Vagina (tissue), 2 donors: ENCODE data around the gene NECTIN2. TPM values are rescaled to one million over a fixed set of nuclear protein-coding genes. Genes with fewer than 3 reads are reported as not detected.

Experiments used
- DNase-seq, 2 donors: peaks; one replicate each; pipeline ENCODE4 v3.0.0-alpha.2; 2017; ENCODE audit errors: extremely low spot score in 2 of 2
- H3K27ac ChIP-seq: fragments of 200-600 bp; sonication (generic); one replicate; pipeline ENCODE4 v1.5.1; 2019
- H3K27me3 ChIP-seq: fragments of 200-600 bp; sonication (generic); one replicate; pipeline ENCODE4 v1.5.1; 2019
- H3K36me3 ChIP-seq, 2 donors: fragments of 200-600 bp; sonication (generic); one replicate each; pipeline ENCODE4 v1.5.1; 2017 to 2019
- H3K4me1 ChIP-seq: fragments of 200-600 bp; sonication (generic); one replicate; pipeline ENCODE4 v1.5.1; 2019
- H3K4me3 ChIP-seq, 2 donors: fragments of 200-600 bp; sonication (generic); 1 replicate in 1 of 2; 2 replicates in 1 of 2; pipeline ENCODE4 v1.5.1; 2016 to 2019
- H3K9me3 ChIP-seq: fragments of 200-600 bp; sonication (generic); one replicate; pipeline ENCODE4 v1.5.1; 2019
- POLR2A ChIP-seq, 2 donors: fragments of 450-650 bp; IDR thresholded peaks; one replicate each; pipeline ENCODE4 v1.6.1; 2017; ENCODE audit warnings: antibody characterized with exemption in 2 of 2, mild to moderate bottlenecking in 2 of 2, moderate library complexity in 2 of 2
- POLR2AphosphoS5 ChIP-seq, 2 donors: sonication (generic); formaldehyde crosslinking; IDR thresholded peaks; one replicate each; pipeline ENCODE4 v1.9.0; 2017; ENCODE audit warnings: antibody characterized with exemption in 2 of 2, mild to moderate bottlenecking in 2 of 2, low read depth in 1 of 2; ENCODE audit not compliant: insufficient read depth in 1 of 2
- intact Hi-C: fragments of 100-400 bp; cut with DNase I; formaldehyde crosslinking; loops from one replicate; pipeline ENCODE4 v1.15.1; 2023
- total RNA-seq: library from RNA; depleted of rRNA; stranded (reverse); fragments of >200 nt; gene quantifications from one replicate; pipeline ENCODE4 v1.2.3, GENCODE V29; 2016
- TF ChIP-seq, protein P1 (sequence below), 3 experiments: fragments of 450-650 bp in 2 of 3; fragments of 200-600 bp in 1 of 3; sonication (generic) in 1 of 3; IDR thresholded peaks; one replicate each; pipeline ENCODE4 v1.5.1; 2017 to 2019; ENCODE audit warnings: antibody characterized with exemption in 3 of 3, mild to moderate bottlenecking in 2 of 3, moderate library complexity in 2 of 3

Gene NECTIN2
- total RNA-seq, 1 donor from 2014 or later = 72.9 TPM

GRCh38 chr19:44863990-44864389, 17.9 kb downstream of the NECTIN2 start:
- TF ChIP-seq POLR2AphosphoS5 (IDR thresholded peaks at IDR 0.05; ENCODE audit: insufficient read depth in 1 of 2, low read depth in 1 of 2) (no peak), POLR2A (IDR thresholded peaks at IDR 0.05) (no peak)
- Histone ChIP-seq H3K27ac (no peak overlapping the region), H3K36me3 (peaks cover 0 to 9% of the 10 kb centered on the region in 2 donors), H3K9me3 (no peaks in the 10 kb centered on the region), H3K4me3 (no peak overlapping the region), H3K4me1 (no peaks in the 10 kb centered on the region), H3K27me3 (no peaks in the 10 kb centered on the region)
- DNase-seq = no peak
- intact Hi-C loops = no loop called here

GRCh38 chr19:44865196-44865767, 19.2 kb downstream of the NECTIN2 start:
- Histone ChIP-seq H3K4me3 (no peak overlapping the region), H3K9me3 (no peaks in the 10 kb centered on the region), H3K27ac (no peak overlapping the region), H3K36me3 (peaks cover 0 to 9% of the 10 kb centered on the region in 2 donors), H3K4me1 (peaks cover 6% of the 10 kb centered on the region), H3K27me3 (no peaks in the 10 kb centered on the region)
- intact Hi-C loops = no loop called here
- TF ChIP-seq POLR2A (IDR thresholded peaks at IDR 0.05) (no peak), POLR2AphosphoS5 (IDR thresholded peaks at IDR 0.05; ENCODE audit: insufficient read depth in 1 of 2, low read depth in 1 of 2) (no peak)
- TF ChIP-seq, protein P1, sequence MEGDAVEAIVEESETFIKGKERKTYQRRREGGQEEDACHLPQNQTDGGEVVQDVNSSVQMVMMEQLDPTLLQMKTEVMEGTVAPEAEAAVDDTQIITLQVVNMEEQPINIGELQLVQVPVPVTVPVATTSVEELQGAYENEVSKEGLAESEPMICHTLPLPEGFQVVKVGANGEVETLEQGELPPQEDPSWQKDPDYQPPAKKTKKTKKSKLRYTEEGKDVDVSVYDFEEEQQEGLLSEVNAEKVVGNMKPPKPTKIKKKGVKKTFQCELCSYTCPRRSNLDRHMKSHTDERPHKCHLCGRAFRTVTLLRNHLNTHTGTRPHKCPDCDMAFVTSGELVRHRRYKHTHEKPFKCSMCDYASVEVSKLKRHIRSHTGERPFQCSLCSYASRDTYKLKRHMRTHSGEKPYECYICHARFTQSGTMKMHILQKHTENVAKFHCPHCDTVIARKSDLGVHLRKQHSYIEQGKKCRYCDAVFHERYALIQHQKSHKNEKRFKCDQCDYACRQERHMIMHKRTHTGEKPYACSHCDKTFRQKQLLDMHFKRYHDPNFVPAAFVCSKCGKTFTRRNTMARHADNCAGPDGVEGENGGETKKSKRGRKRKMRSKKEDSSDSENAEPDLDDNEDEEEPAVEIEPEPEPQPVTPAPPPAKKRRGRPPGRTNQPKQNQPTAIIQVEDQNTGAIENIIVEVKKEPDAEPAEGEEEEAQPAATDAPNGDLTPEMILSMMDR (IDR thresholded peaks at IDR 0.05) = no peak
- DNase-seq = no peak

GRCh38 chr19:44866664-44867063, 20.6 kb downstream of the NECTIN2 start:
- Histone ChIP-seq H3K4me1 (peaks cover 8% of the 10 kb centered on the region), H3K4me3 (no peak overlapping the region), H3K27me3 (no peaks in the 10 kb centered on the region), H3K9me3 (no peaks in the 10 kb centered on the region), H3K27ac (no peak overlapping the region), H3K36me3 (peaks cover 0 to 13% of the 10 kb centered on the region in 2 donors)
- TF ChIP-seq, protein P1 (IDR thresholded peaks at IDR 0.05) = no peak
- TF ChIP-seq POLR2AphosphoS5 (IDR thresholded peaks at IDR 0.05; ENCODE audit: insufficient read depth in 1 of 2, low read depth in 1 of 2) = no peak
- TF ChIP-seq POLR2A (IDR thresholded peaks at IDR 0.05) = no peak
- DNase-seq = no peak
- intact Hi-C loops = no loop called here

- H3K27ac ChIP-seq = no peak overlapping the region
- TF ChIP-seq, protein P1 (IDR thresholded peaks at IDR 0.05) = no peak
- TF ChIP-seq POLR2A (IDR thresholded peaks at IDR 0.05) = no peak
- TF ChIP-seq POLR2AphosphoS5 (IDR thresholded peaks at IDR 0.05; ENCODE audit: insufficient read depth in 1 of 2, low read depth in 1 of 2) = no peak
- H3K9me3 ChIP-seq = no peaks in the 10 kb centered on the region
- DNase-seq = no peak
- H3K4me1 ChIP-seq = peaks cover 8% of the 10 kb centered on the region
- intact Hi-C loops = no loop called here
- H3K36me3 ChIP-seq = peaks cover 0 to 21% of the 10 kb centered on the region in 2 donors
- no peaks in the 10 kb centered on the region for H3K27me3 ChIP-seq
- no peak overlapping the region for H3K4me3 ChIP-seq
Measured at GRCh38 chr19:44867578-44867977, 21.5 kb downstream of the NECTIN2 start.

GRCh38 chr19:44869733-44870470, 23.8 kb downstream of the NECTIN2 start:
- DNase-seq = no peak

More at GRCh38 chr19:44869733-44870470, 23.8 kb downstream of the NECTIN2 start:
- H3K27me3 ChIP-seq = no peaks in the 10 kb centered on the region
- H3K4me3 ChIP-seq = no peak overlapping the region
- peaks cover 8% of the 10 kb centered on the region for H3K4me1 ChIP-seq
- no peak overlapping the region for H3K27ac ChIP-seq
- intact Hi-C loops = loop anchor here (2.0 kb wide), 1 partner anchor 69 kb away; no protein-coding TSS in a partner anchor
- peaks cover 0 to 43% of the 10 kb centered on the region in 2 donors for H3K36me3 ChIP-seq
- H3K9me3 ChIP-seq = no peaks in the 10 kb centered on the region
- TF ChIP-seq POLR2A (IDR thresholded peaks at IDR 0.05) (no peak), POLR2AphosphoS5 (IDR thresholded peaks at IDR 0.05; ENCODE audit: insufficient read depth in 1 of 2, low read depth in 1 of 2) (no peak)
- TF ChIP-seq, protein P1 (IDR thresholded peaks at IDR 0.05) = no peak
